IMR-90 (cell line): ENCODE data around the gene CD7.

Experiments
- CEBPB ChIP-seq: IDR thresholded peaks from 2 replicates; pipeline ENCODE4 v1.6.1; 2012; ENCODE audit warnings: low read depth, low read length, improper control_type of control experiment
- CTCF ChIP-seq: conservative IDR thresholded peaks from 2 replicates; pipeline ENCODE4 v1.5.1; 2012; ENCODE audit warnings: mild to moderate bottlenecking, low read depth, low read length, improper control_type of control experiment
- MXI1 ChIP-seq: IDR thresholded peaks from 2 replicates; pipeline ENCODE4 v1.6.1; 2012; ENCODE audit warnings: low read depth, mild to moderate bottlenecking, low read length, moderate library complexity, borderline replicate concordance
- RFX5 ChIP-seq: IDR thresholded peaks from 2 replicates; pipeline ENCODE4 v1.8.0; 2012; ENCODE audit warnings: low read depth, mild to moderate bottlenecking, low read length, moderate library complexity

GRCh38 chr17:82285141-82285540 is 32.3 kb downstream of the CD7 start:
- TF ChIP-seq RFX5 (no peak), CTCF (no peak), MXI1 (no peak), CEBPB (no peak)
